ENCODE results near the gene SLC18B1. TPM values are rescaled to one million over a fixed set of nuclear protein-coding genes. Genes with fewer than 3 reads are reported as not detected.

The SLC18B1 gene
- polyA plus RNA-seq, 3 donors, result 10.3 to 36.6 (median 24.8) TPM

GRCh38 chr6:132734694-132735236 lies 63.7 kb downstream of the SLC18B1 start:
- H3K9me3 Mint-ChIP-seq, result peaks cover 0 to 15% (median 4%) of the 10 kb centered on the region in 7 donors
- H3K4me1 Mint-ChIP-seq, result peaks cover 60% of the 10 kb centered on the region
- Histone ChIP-seq H2AFZ (ENCODE audit: insufficient read depth, low read depth, low read length, poor library complexity, severe bottlenecking) (no peak overlapping the region), H3K4me3 (replicated peaks in 1 of 3; ENCODE audit: low read depth in 2 of 3, low read length in 3 of 3) (peak overlapping the region; percentile 42 to 72 (median 44)), H3K4me1 (ENCODE audit: control insufficient read depth in 1 of 2, insufficient read depth in 2 of 2, low read length in 2 of 2) (peaks cover 56 to 78% of the 10 kb centered on the region in 2 donors), H3K4me2 (replicated peaks; ENCODE audit: extremely low read depth, low read length, poor library complexity, severe bottlenecking) (peak overlapping the region; percentile 74), H3K36me3 (replicated peaks in 1 of 2; ENCODE audit: control insufficient read depth in 1 of 2, insufficient read depth in 2 of 2, low read length in 2 of 2) (no peaks in the 10 kb centered on the region), H4K20me1 (ENCODE audit: insufficient read depth, low read length) (no peaks in the 10 kb centered on the region), H3K9me3 (replicated peaks in 1 of 2; ENCODE audit: control insufficient read depth in 1 of 2, insufficient read depth in 1 of 2, low read length in 2 of 2) (no peaks in the 10 kb centered on the region), H3K79me2 (ENCODE audit: insufficient read depth, low read length) (peaks cover 14% of the 10 kb centered on the region), H3K9ac (ENCODE audit: insufficient read depth, low read length, poor library complexity, severe bottlenecking) (peak overlapping the region; percentile 44), H3K27ac (ENCODE audit: low read depth in 1 of 2, low read length in 2 of 2) (peak overlapping the region; percentile 46 to 89), H3K27me3 (ENCODE audit: control insufficient read depth in 2 of 2, insufficient read depth in 2 of 2, low read length in 2 of 2) (no peaks in the 10 kb centered on the region)
- H3K27me3 Mint-ChIP-seq (ENCODE audit: low read depth in 3 of 3), result peaks cover 0 to 2% (median 0%) of the 10 kb centered on the region in 3 donors
- peak overlapping the region in 1 of 2 donors; percentile 81 for H3K4me3 Mint-ChIP-seq
- TF ChIP-seq, protein P1, sequence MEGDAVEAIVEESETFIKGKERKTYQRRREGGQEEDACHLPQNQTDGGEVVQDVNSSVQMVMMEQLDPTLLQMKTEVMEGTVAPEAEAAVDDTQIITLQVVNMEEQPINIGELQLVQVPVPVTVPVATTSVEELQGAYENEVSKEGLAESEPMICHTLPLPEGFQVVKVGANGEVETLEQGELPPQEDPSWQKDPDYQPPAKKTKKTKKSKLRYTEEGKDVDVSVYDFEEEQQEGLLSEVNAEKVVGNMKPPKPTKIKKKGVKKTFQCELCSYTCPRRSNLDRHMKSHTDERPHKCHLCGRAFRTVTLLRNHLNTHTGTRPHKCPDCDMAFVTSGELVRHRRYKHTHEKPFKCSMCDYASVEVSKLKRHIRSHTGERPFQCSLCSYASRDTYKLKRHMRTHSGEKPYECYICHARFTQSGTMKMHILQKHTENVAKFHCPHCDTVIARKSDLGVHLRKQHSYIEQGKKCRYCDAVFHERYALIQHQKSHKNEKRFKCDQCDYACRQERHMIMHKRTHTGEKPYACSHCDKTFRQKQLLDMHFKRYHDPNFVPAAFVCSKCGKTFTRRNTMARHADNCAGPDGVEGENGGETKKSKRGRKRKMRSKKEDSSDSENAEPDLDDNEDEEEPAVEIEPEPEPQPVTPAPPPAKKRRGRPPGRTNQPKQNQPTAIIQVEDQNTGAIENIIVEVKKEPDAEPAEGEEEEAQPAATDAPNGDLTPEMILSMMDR (IDR thresholded peaks at IDR 0.05), result no peak
- intact Hi-C loops (cut with micrococcal nuclease), result loop anchor here in 1 of 2 donors (2.0 kb wide), 1 partner anchor 20 kb away; the partner anchor contains the start of gene VNN1
- H3K36me3 Mint-ChIP-seq, result peaks cover 8 to 16% of the 10 kb centered on the region in 2 donors
- peak overlapping the region; percentile 20 to 95 (median 90) for H3K27ac Mint-ChIP-seq
- no CpG with 5 or more reads among the region's 3 CpGs for WGBS (ENCODE audit: insufficient coverage)
- peak; percentile 75 to 83 (median 82) for DNase-seq

DNA sequence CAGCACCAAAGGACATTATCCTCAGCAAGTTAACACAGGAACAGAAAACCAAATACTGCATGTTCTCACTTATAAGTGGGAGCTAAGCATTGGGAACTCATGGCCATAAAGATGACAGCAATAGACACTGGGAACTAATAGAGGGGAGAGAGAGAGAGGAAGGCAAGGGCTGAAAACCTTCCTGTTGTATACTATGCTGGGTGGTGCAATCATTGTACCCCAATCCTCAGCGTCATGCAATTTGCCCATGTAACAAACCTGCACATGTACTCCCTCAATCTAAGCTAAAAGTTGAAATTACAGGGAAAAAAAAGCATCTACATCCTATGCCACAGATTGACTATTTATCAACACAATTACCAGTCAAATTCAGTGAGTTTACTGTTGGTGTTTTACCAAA lies 64.6 kb downstream of the SLC18B1 start:
- Histone ChIP-seq H3K4me2 (replicated peaks; ENCODE audit: extremely low read depth, low read length, poor library complexity, severe bottlenecking) (peak overlapping the region; percentile 74), H3K4me3 (replicated peaks in 1 of 3; ENCODE audit: low read depth in 2 of 3, low read length in 3 of 3) (peak overlapping the region; percentile 42 to 72 (median 44)), H3K27me3 (ENCODE audit: control insufficient read depth in 2 of 2, insufficient read depth in 2 of 2, low read length in 2 of 2) (no peaks in the 10 kb centered on the region), H3K79me2 (ENCODE audit: insufficient read depth, low read length) (peaks cover 14% of the 10 kb centered on the region), H3K36me3 (replicated peaks in 1 of 2; ENCODE audit: control insufficient read depth in 1 of 2, insufficient read depth in 2 of 2, low read length in 2 of 2) (peaks cover 0 to 4% of the 10 kb centered on the region in 2 donors), H3K27ac (ENCODE audit: low read depth in 1 of 2, low read length in 2 of 2) (peak overlapping the region; percentile 46 to 89), H3K9me3 (replicated peaks in 1 of 2; ENCODE audit: control insufficient read depth in 1 of 2, insufficient read depth in 1 of 2, low read length in 2 of 2) (no peaks in the 10 kb centered on the region), H3K4me1 (ENCODE audit: control insufficient read depth in 1 of 2, insufficient read depth in 2 of 2, low read length in 2 of 2) (peaks cover 56 to 76% of the 10 kb centered on the region in 2 donors), H4K20me1 (ENCODE audit: insufficient read depth, low read length) (no peaks in the 10 kb centered on the region), H3K9ac (ENCODE audit: insufficient read depth, low read length, poor library complexity, severe bottlenecking) (peak overlapping the region; percentile 44), H2AFZ (ENCODE audit: insufficient read depth, low read depth, low read length, poor library complexity, severe bottlenecking) (no peak overlapping the region)
- peaks cover 61% of the 10 kb centered on the region for H3K4me1 Mint-ChIP-seq
- DNase-seq, result peak; percentile 45 to 58 (median 57)
- H3K27me3 Mint-ChIP-seq (ENCODE audit: low read depth in 3 of 3), result peaks cover 0 to 2% (median 2%) of the 10 kb centered on the region in 3 donors
- intact Hi-C loops (cut with micrococcal nuclease), result loop anchor here in 1 of 2 donors (2.0 kb wide), 1 partner anchor 19 kb away; the partner anchor contains the start of gene VNN1
- TF ChIP-seq, protein P1 (IDR thresholded peaks at IDR 0.05), result no peak
- peaks cover 0 to 11% (median 3%) of the 10 kb centered on the region in 7 donors for H3K9me3 Mint-ChIP-seq
- H3K27ac Mint-ChIP-seq, result peak overlapping the region; percentile 20 to 95 (median 90)
- H3K4me3 Mint-ChIP-seq, result peak overlapping the region; percentile 63 to 81
- peaks cover 13 to 18% of the 10 kb centered on the region in 2 donors for H3K36me3 Mint-ChIP-seq
- WGBS (ENCODE audit: insufficient coverage), result no CpG with 5 or more reads among the region's 1 CpG

All from CD14-positive monocyte (primary cell).